ENCODE results near the gene LSAMP.

LSAMP gene

GRCh38 chr3:115937054-115937453, 508.2 kb downstream of the LSAMP start:
- Histone ChIP-seq H3K79me2 (ENCODE audit: insufficient read depth, low read length) (no peaks in the 10 kb centered on the region), H2AFZ (ENCODE audit: low read depth, low read length) (no peak overlapping the region), H3K4me3 (ENCODE audit: low read depth in 1 of 2, low read length in 2 of 2) (no peak overlapping the region), H3K9me3 (ENCODE audit: insufficient read depth, low read length, severe bottlenecking) (no peaks in the 10 kb centered on the region), H3K9ac (ENCODE audit: low read depth, low read length) (no peak overlapping the region), H3K4me2 (ENCODE audit: insufficient read depth, low read length) (no peak overlapping the region), H4K20me1 (ENCODE audit: insufficient read depth, low read length) (no peaks in the 10 kb centered on the region), H3K4me1 (ENCODE audit: insufficient read depth, low read length) (no peaks in the 10 kb centered on the region), H3K27me3 (ENCODE audit: insufficient read depth, low read length, poor library complexity) (no peaks in the 10 kb centered on the region), H3K27ac (ENCODE audit: low read length) (no peak overlapping the region), H3K36me3 (ENCODE audit: insufficient read depth, low read length) (no peaks in the 10 kb centered on the region)
- no peak for TF ChIP-seq EZH2 (IDR thresholded peaks at IDR 0.05; ENCODE audit: borderline replicate concordance, low read depth, low read length, severe bottlenecking)
- TF ChIP-seq, protein P1, sequence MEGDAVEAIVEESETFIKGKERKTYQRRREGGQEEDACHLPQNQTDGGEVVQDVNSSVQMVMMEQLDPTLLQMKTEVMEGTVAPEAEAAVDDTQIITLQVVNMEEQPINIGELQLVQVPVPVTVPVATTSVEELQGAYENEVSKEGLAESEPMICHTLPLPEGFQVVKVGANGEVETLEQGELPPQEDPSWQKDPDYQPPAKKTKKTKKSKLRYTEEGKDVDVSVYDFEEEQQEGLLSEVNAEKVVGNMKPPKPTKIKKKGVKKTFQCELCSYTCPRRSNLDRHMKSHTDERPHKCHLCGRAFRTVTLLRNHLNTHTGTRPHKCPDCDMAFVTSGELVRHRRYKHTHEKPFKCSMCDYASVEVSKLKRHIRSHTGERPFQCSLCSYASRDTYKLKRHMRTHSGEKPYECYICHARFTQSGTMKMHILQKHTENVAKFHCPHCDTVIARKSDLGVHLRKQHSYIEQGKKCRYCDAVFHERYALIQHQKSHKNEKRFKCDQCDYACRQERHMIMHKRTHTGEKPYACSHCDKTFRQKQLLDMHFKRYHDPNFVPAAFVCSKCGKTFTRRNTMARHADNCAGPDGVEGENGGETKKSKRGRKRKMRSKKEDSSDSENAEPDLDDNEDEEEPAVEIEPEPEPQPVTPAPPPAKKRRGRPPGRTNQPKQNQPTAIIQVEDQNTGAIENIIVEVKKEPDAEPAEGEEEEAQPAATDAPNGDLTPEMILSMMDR (IDR thresholded peaks at IDR 0.05; ENCODE audit: borderline replicate concordance, extremely low read depth, low read length, poor library complexity, severe bottlenecking): peak; percentile 34
- ATAC-seq (ENCODE audit: insufficient read depth, low read depth) (no peak), DNase-seq (no peak)

- DNase-seq: no peak
- Histone ChIP-seq H3K79me2 (ENCODE audit: insufficient read depth, low read length) (no peaks in the 10 kb centered on the region), H3K4me1 (ENCODE audit: insufficient read depth, low read length) (no peaks in the 10 kb centered on the region), H4K20me1 (ENCODE audit: insufficient read depth, low read length) (no peaks in the 10 kb centered on the region), H3K9ac (ENCODE audit: low read depth, low read length) (no peak overlapping the region), H3K4me2 (ENCODE audit: insufficient read depth, low read length) (no peak overlapping the region), H2AFZ (ENCODE audit: low read depth, low read length) (no peak overlapping the region), H3K9me3 (ENCODE audit: insufficient read depth, low read length, severe bottlenecking) (no peaks in the 10 kb centered on the region), H3K27ac (ENCODE audit: low read length) (no peak overlapping the region), H3K36me3 (ENCODE audit: insufficient read depth, low read length) (no peaks in the 10 kb centered on the region), H3K27me3 (ENCODE audit: insufficient read depth, low read length, poor library complexity) (no peaks in the 10 kb centered on the region), H3K4me3 (ENCODE audit: low read depth in 1 of 2, low read length in 2 of 2) (no peak overlapping the region)
- no peak for ATAC-seq (ENCODE audit: insufficient read depth, low read depth)
- no peak for TF ChIP-seq EZH2 (IDR thresholded peaks at IDR 0.05; ENCODE audit: borderline replicate concordance, low read depth, low read length, severe bottlenecking)
- TF ChIP-seq, protein P1 (IDR thresholded peaks at IDR 0.05; ENCODE audit: borderline replicate concordance, extremely low read depth, low read length, poor library complexity, severe bottlenecking): no peak
Observed at GRCh38 chr3:115932807-115933206, 512.5 kb downstream of the LSAMP start.

GRCh38 chr3:115931581-115931980, 513.7 kb downstream of the LSAMP start:
- DNase-seq (no peak), ATAC-seq (ENCODE audit: insufficient read depth, low read depth) (no peak)
- Histone ChIP-seq H3K9ac (ENCODE audit: low read depth, low read length) (no peak overlapping the region), H3K9me3 (ENCODE audit: insufficient read depth, low read length, severe bottlenecking) (no peaks in the 10 kb centered on the region), H3K27ac (ENCODE audit: low read length) (no peak overlapping the region), H4K20me1 (ENCODE audit: insufficient read depth, low read length) (no peaks in the 10 kb centered on the region), H3K4me3 (ENCODE audit: low read depth in 1 of 2, low read length in 2 of 2) (no peak overlapping the region), H3K4me2 (ENCODE audit: insufficient read depth, low read length) (no peak overlapping the region), H3K27me3 (ENCODE audit: insufficient read depth, low read length, poor library complexity) (no peaks in the 10 kb centered on the region), H3K79me2 (ENCODE audit: insufficient read depth, low read length) (no peaks in the 10 kb centered on the region), H3K4me1 (ENCODE audit: insufficient read depth, low read length) (no peaks in the 10 kb centered on the region), H2AFZ (ENCODE audit: low read depth, low read length) (no peak overlapping the region), H3K36me3 (ENCODE audit: insufficient read depth, low read length) (no peaks in the 10 kb centered on the region)
- TF ChIP-seq, protein P1 (IDR thresholded peaks at IDR 0.05; ENCODE audit: borderline replicate concordance, extremely low read depth, low read length, poor library complexity, severe bottlenecking): no peak
- TF ChIP-seq EZH2 (IDR thresholded peaks at IDR 0.05; ENCODE audit: borderline replicate concordance, low read depth, low read length, severe bottlenecking): no peak

DNA sequence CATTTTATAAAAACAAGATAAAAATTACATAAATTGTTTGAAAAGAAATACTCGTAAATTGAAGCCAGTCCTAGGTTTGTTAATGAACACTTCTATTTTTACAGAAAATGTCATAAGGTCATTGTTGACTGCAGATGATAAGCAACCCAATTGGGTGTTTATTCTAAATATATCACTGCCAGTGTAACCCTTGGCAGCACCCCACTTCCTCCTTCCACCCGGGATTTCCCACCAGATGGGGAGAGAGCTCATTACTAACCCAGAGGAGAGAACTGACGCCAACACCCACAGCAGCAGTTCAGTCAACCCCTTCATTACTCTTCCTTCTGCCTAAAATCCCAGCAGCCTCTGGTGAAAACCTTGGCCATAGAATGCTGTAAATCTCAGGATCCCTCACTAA, 514.4 kb downstream of the LSAMP start:
- Histone ChIP-seq H3K9ac (ENCODE audit: low read depth, low read length) (no peak overlapping the region), H3K4me3 (ENCODE audit: low read depth in 1 of 2, low read length in 2 of 2) (no peak overlapping the region), H3K9me3 (ENCODE audit: insufficient read depth, low read length, severe bottlenecking) (no peaks in the 10 kb centered on the region), H3K27ac (ENCODE audit: low read length) (no peak overlapping the region), H3K79me2 (ENCODE audit: insufficient read depth, low read length) (no peaks in the 10 kb centered on the region), H3K4me1 (ENCODE audit: insufficient read depth, low read length) (no peaks in the 10 kb centered on the region), H4K20me1 (ENCODE audit: insufficient read depth, low read length) (no peaks in the 10 kb centered on the region), H3K36me3 (ENCODE audit: insufficient read depth, low read length) (no peaks in the 10 kb centered on the region), H2AFZ (ENCODE audit: low read depth, low read length) (no peak overlapping the region), H3K27me3 (ENCODE audit: insufficient read depth, low read length, poor library complexity) (no peaks in the 10 kb centered on the region), H3K4me2 (ENCODE audit: insufficient read depth, low read length) (no peak overlapping the region)
- no peak for DNase-seq
- TF ChIP-seq, protein P1 (IDR thresholded peaks at IDR 0.05; ENCODE audit: borderline replicate concordance, extremely low read depth, low read length, poor library complexity, severe bottlenecking): no peak
- TF ChIP-seq EZH2 (IDR thresholded peaks at IDR 0.05; ENCODE audit: borderline replicate concordance, low read depth, low read length, severe bottlenecking): no peak
- no peak for ATAC-seq (ENCODE audit: insufficient read depth, low read depth)

All from DND-41 (cell line).